OCI-LY1 (cell line): ENCODE results near the gene PSG1.
"Not testable (repeated sequence)": the region's sequence is repeated elsewhere in the genome, so short reads cannot be mapped to it uniquely, and the experiment has no call there.

Experiments
- H2AFZ ChIP-seq: fragments of 200-600 bp; sonication (generic), shearing (Covaris generic); 2 replicates; pipeline ENCODE4 v1.6.0; 2014; ENCODE audit warnings: antibody characterized with exemption, mild to moderate bottlenecking, low read length
- H3F3A ChIP-seq: fragments of 200-600 bp; sonication (generic), shearing (Covaris generic); 2 replicates; pipeline ENCODE4 v1.6.0; 2014; ENCODE audit warnings: mild to moderate bottlenecking, antibody characterized with exemption, low read length, moderate library complexity; ENCODE audit not compliant: insufficient read depth
- H3K27ac ChIP-seq: fragments of 200-600 bp; sonication (generic); 2 replicates; pipeline ENCODE4 v1.5.1; 2014; ENCODE audit warnings: low read length, mixed run types, mild to moderate bottlenecking, low read depth; ENCODE audit not compliant: poor library complexity, severe bottlenecking
- H3K27me3 ChIP-seq: fragments of 200-600 bp; sonication (generic); 2 replicates; pipeline ENCODE4 v1.6.0; 2014; ENCODE audit warnings: antibody characterized with exemption, mild to moderate bottlenecking, low read length, moderate library complexity; ENCODE audit not compliant: insufficient read depth
- H3K36me3 ChIP-seq: fragments of 200-600 bp; sonication (generic); 2 replicates; pipeline ENCODE4 v1.6.1; 2014; ENCODE audit warnings: mild to moderate bottlenecking, antibody characterized with exemption, low read length, moderate library complexity, mixed read lengths; ENCODE audit not compliant: insufficient read depth
- H3K4me1 ChIP-seq: fragments of 200-600 bp; sonication (generic); 2 replicates; pipeline ENCODE4 v1.5.1; 2014; ENCODE audit warnings: mild to moderate bottlenecking, low read length, moderate library complexity; ENCODE audit not compliant: insufficient read depth, severe bottlenecking
- H3K4me2 ChIP-seq: fragments of 200-600 bp; sonication (generic), shearing (Covaris generic); 2 replicates; pipeline ENCODE4 v1.6.1; 2014; ENCODE audit warnings: low read length
- H3K4me3 ChIP-seq: fragments of 200-600 bp; sonication (generic); 2 replicates; pipeline ENCODE4 v1.5.1; 2014; ENCODE audit warnings: low read length, low read depth, mild to moderate bottlenecking, mixed read lengths; ENCODE audit not compliant: poor library complexity, severe bottlenecking
- H3K79me2 ChIP-seq: fragments of 200-600 bp; shearing (Covaris generic); 2 replicates; pipeline ENCODE4 v1.6.1; 2016; ENCODE audit warnings: mixed run types, low read length, mixed read lengths; ENCODE audit not compliant: insufficient read depth
- H3K9ac ChIP-seq: fragments of 200-600 bp; sonication (generic), shearing (Covaris generic); 2 replicates; pipeline ENCODE4 v1.6.1; 2014; ENCODE audit warnings: mild to moderate bottlenecking, low read length, mixed read lengths
- H3K9me2 ChIP-seq: fragments of 200-600 bp; sonication (generic), shearing (Covaris generic); 2 replicates; pipeline ENCODE4 v1.6.1; 2014; ENCODE audit warnings: low read depth, mild to moderate bottlenecking, low read length, mixed read lengths
- H3K9me3 ChIP-seq: fragments of 200-600 bp; shearing (Covaris generic); 2 replicates; pipeline ENCODE4 v1.6.1; 2014; ENCODE audit warnings: low read length, mixed read lengths
- H4K20me1 ChIP-seq: fragments of 200-600 bp; sonication (generic), shearing (Covaris generic); 2 replicates; pipeline ENCODE4 v1.6.0; 2016; ENCODE audit warnings: mild to moderate bottlenecking, low read length; ENCODE audit not compliant: insufficient read depth
- TF ChIP-seq, protein P1 (sequence below): fragments of 200-600 bp; sonication (generic), shearing (Covaris generic); IDR thresholded peaks from 2 replicates; pipeline ENCODE4 v1.5.1; 2017; ENCODE audit warnings: mild to moderate bottlenecking, antibody characterized with exemption, low read length, moderate library complexity, mixed read lengths

Gene PSG1

DNA sequence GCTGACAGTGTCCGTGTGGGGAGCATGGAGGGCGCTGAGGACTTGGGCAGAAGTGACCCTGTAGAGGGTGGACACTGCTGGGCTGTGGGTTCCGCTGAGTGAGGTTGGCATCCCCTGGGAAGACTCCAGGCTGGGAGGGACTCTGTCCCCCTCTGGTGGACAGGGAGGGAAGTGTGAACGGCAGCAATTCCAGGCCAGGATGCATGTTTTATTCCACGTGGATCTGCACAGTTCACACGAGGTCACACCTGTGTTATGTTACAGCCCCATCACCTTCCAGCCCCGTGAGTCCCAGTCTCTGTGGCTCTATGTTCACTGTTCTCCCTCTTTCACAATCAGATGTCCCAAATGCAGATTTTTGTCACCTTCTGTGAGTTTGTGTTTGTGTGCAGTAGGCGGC is 1.8 kb upstream of the PSG1 start:
- not testable (repeated sequence) for H3K4me1 ChIP-seq, H3K4me3 ChIP-seq, H3K4me2 ChIP-seq, H3K9ac ChIP-seq, H3F3A ChIP-seq, H3K27me3 ChIP-seq, H2AFZ ChIP-seq, H3K9me3 ChIP-seq, H3K36me3 ChIP-seq, H4K20me1 ChIP-seq, H3K9me2 ChIP-seq, H3K79me2 ChIP-seq, H3K27ac ChIP-seq
- TF ChIP-seq, protein P1, sequence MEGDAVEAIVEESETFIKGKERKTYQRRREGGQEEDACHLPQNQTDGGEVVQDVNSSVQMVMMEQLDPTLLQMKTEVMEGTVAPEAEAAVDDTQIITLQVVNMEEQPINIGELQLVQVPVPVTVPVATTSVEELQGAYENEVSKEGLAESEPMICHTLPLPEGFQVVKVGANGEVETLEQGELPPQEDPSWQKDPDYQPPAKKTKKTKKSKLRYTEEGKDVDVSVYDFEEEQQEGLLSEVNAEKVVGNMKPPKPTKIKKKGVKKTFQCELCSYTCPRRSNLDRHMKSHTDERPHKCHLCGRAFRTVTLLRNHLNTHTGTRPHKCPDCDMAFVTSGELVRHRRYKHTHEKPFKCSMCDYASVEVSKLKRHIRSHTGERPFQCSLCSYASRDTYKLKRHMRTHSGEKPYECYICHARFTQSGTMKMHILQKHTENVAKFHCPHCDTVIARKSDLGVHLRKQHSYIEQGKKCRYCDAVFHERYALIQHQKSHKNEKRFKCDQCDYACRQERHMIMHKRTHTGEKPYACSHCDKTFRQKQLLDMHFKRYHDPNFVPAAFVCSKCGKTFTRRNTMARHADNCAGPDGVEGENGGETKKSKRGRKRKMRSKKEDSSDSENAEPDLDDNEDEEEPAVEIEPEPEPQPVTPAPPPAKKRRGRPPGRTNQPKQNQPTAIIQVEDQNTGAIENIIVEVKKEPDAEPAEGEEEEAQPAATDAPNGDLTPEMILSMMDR = peak; percentile 49

DNA sequence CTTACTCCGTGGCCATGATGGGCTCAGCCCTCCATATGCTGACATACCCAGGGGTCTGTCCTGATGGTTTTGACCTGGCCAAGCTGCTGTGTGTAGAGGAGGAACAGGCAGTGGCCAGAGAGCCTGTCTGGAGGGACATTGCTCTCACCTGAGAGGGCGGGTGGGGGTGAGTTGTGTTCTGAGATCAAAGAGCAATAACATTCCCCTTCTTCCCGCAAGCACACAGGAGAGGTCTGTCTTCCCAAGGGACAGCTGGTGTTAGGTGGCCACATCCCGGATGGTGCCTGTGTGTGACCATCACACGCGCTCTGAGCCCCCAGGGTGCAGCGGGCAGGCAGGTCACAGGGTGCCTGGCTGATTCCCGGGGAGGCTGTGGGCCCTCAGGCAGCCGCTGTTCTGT is 1.1 kb upstream of the PSG1 start:
- not testable (repeated sequence) for H3K27me3 ChIP-seq, H3K79me2 ChIP-seq, H3K9ac ChIP-seq, H3K4me1 ChIP-seq, H3F3A ChIP-seq, H3K27ac ChIP-seq, H3K4me2 ChIP-seq, H3K4me3 ChIP-seq, H3K36me3 ChIP-seq, H2AFZ ChIP-seq, H3K9me3 ChIP-seq, H3K9me2 ChIP-seq, H4K20me1 ChIP-seq

DNA sequence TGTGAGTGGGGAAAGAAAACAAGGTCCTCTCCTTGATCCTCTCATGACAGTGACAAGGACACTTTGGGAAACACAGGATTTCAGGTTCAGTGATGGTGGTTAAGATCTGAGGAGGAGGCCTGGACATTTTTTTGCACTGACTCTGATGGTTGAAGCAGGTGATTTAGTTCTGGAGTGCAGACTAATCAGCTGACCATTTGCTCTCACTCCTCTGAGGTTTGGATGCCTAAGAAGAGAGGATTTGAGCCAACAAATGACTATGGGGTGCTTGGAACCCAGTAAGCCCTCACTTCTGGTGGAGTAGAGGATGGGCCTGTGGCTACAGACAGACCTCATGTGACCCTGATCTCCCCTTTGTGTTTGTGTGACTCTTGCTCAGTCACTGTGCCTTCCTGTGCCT is 2.9 kb downstream of the PSG1 start:
- H4K20me1 ChIP-seq, H3K4me1 ChIP-seq, H3K36me3 ChIP-seq, H3K4me2 ChIP-seq, H2AFZ ChIP-seq, H3K27ac ChIP-seq, H3K9ac ChIP-seq, H3K9me2 ChIP-seq, H3K9me3 ChIP-seq, H3K4me3 ChIP-seq, H3K27me3 ChIP-seq, H3F3A ChIP-seq, H3K79me2 ChIP-seq: not testable (repeated sequence)

DNA sequence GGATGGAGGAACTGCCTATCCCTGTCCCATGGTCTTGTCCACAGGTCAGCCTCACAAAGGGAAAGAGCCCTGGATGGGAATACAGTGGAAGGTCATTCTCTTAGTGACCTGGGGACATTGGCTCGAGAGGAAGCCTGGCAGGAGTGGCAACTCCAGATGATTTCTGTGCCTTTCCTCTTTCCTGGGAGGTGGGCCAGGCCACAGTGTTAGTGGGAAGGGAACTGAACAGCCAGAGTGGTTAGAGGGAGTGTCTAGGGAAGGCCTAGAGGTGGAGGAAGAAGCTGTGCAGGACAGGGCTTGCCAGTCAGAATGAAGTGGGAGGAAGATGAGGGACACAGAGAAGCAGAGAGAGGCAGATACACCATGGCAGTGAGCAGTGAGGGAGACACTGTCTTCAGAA is 3.6 kb downstream of the PSG1 start:
- H3K4me3 ChIP-seq, H2AFZ ChIP-seq, H3K27ac ChIP-seq, H3K4me2 ChIP-seq, H3K9ac ChIP-seq, H3K9me3 ChIP-seq, H3K4me1 ChIP-seq, H3K27me3 ChIP-seq, H4K20me1 ChIP-seq, H3K36me3 ChIP-seq, H3K79me2 ChIP-seq, H3K9me2 ChIP-seq, H3F3A ChIP-seq: not testable (repeated sequence)

DNA sequence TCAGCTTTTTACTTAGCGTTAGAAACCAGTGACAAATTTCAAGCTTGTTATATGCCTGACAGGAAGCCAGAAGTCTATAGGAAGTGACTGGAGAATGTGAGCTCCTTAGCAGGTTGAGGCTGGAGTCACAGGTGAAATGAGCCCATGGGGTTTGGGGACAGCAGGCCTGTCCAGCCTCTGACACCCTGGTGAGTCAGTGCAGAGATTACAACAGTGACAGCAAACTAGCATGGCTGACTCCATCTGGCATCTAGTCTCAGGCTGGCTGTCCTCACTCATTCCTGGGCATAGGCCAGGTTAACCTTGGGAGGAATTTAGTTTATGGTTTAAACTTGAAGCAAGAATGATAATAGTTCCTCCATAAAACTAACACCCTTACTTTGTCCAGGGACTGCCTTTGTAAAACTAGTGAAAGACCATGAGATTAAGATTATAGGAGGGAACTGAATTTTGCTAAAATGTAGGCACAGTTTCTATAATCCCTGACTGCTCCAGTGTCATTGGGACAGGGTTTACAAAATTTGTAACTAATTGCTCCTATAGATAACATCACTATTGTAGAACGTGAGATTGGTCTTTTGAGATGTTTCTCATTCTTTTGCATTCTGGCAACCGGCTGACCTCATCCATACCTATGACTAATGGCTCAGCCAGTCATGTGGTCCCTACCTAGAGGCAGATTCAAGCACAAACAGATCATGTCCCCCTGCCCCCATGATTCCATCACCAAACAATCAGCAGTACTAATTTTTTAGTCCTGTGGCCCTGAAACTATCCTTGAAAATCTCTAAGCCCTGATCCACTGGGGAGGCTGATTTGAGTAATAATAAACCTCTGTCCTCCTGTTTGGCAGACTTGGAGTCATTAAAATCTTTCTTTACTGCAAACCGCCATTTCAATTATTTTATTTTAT is 4.4 kb downstream of the PSG1 start:
- H3K4me2 ChIP-seq, H3F3A ChIP-seq, H3K27ac ChIP-seq, H2AFZ ChIP-seq, H3K27me3 ChIP-seq, H3K9me2 ChIP-seq, H3K4me3 ChIP-seq, H4K20me1 ChIP-seq, H3K4me1 ChIP-seq, H3K9me3 ChIP-seq, H3K9ac ChIP-seq, H3K36me3 ChIP-seq, H3K79me2 ChIP-seq: not testable (repeated sequence)

DNA sequence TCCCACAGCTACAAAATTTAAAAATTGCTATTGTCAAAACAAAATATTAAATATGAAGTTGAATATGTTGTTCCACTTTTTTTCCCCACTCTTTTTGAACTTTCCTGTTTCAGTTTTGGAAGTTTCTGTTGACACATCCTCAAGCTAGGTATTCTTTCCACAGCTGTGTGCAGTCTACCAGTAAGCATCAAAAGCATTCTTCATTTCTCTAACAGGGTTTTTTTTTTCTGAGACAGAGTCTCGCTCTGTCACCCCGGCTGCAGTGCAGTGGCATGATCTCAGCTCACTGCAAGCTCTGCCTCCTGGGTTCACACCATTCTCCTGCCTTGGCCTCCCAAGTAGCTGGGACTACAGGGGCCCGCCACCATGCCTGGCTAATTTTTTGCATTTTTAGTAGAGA is 5.4 kb downstream of the PSG1 start:
- H2AFZ ChIP-seq, H3K79me2 ChIP-seq, H3K4me2 ChIP-seq, H3F3A ChIP-seq, H3K27ac ChIP-seq, H4K20me1 ChIP-seq, H3K36me3 ChIP-seq, H3K4me1 ChIP-seq, H3K4me3 ChIP-seq, H3K9me2 ChIP-seq, H3K27me3 ChIP-seq, H3K9ac ChIP-seq, H3K9me3 ChIP-seq: not testable (repeated sequence)
